H1 (cell line): ENCODE measurements around the gene EVI5. TPM values are rescaled to one million over a fixed set of nuclear protein-coding genes. Genes with fewer than 3 reads are reported as not detected.

Experiments
- ASH2L ChIP-seq: fragments of 200-600, 300-600 bp; sonication (generic); IDR thresholded peaks from one replicate; pipeline ENCODE4 v1.7.1; 2017; ENCODE audit warnings: low read length
- CTCF ChIP-seq, 3 experiments: IDR thresholded peaks; 1 replicate in 2 of 3; 2 replicates in 1 of 3; pipeline versions ENCODE4 v1.5.1 to v1.6.1; 2011; ENCODE audit warnings: low read length in 3 of 3, mild to moderate bottlenecking in 3 of 3, inconsistent platforms in 2 of 3, low read depth in 1 of 3, moderate library complexity in 1 of 3; ENCODE audit not compliant: insufficient read depth in 1 of 3; ENCODE audit errors: control extremely low read depth in 1 of 3
- EP300 ChIP-seq, 2 experiments: IDR thresholded peaks; 1 replicate in 1 of 2; 2 replicates in 1 of 2; pipeline ENCODE4 v1.6.1; 2011 to 2012; ENCODE audit warnings: low read depth in 2 of 2, low read length in 2 of 2, mild to moderate bottlenecking in 2 of 2, borderline replicate concordance in 1 of 2, inconsistent platforms in 1 of 2, moderate library complexity in 1 of 2
- EZH2 ChIP-seq: fragments of 200-600 bp; sonication (generic); IDR thresholded peaks from 2 replicates; pipeline ENCODE4 v1.7.1; 2012; ENCODE audit warnings: low read depth, mild to moderate bottlenecking, moderate library complexity, low read length, inconsistent platforms; ENCODE audit not compliant: severe bottlenecking
- POLR2A ChIP-seq, 2 experiments: IDR thresholded peaks; 1 replicate in 1 of 2; 2 replicates in 1 of 2; pipeline ENCODE4 v1.6.1; 2011; ENCODE audit warnings: low read depth in 2 of 2, low read length in 2 of 2, mild to moderate bottlenecking in 2 of 2; ENCODE audit errors: control extremely low read depth in 1 of 2
- RBBP5 ChIP-seq: IDR thresholded peaks from 2 replicates; pipeline ENCODE4 v1.7.1; 2012; ENCODE audit warnings: low read depth, mild to moderate bottlenecking, inconsistent platforms, low read length, moderate library complexity, borderline replicate concordance
- ZNF274 ChIP-seq: IDR thresholded peaks from 2 replicates; pipeline ENCODE4 v1.7.0; 2012; ENCODE audit warnings: low read length, borderline replicate concordance; ENCODE audit errors: extremely low read depth
- polyA plus RNA-seq, 7 experiments: library from polyadenylated mRNA; depleted of rRNA in 3 of 7; stranded (reverse) in 5 of 7; unstranded in 2 of 7; fragments of >200 nt in 5 of 7; fragments of 200-250 nt in 2 of 7; gene quantifications; 1 replicate in 5 of 7; 2 replicates in 1 of 7; 4 replicates in 1 of 7; pipeline versions ENCODE4 v1.2.1 to v1.2.3, GENCODE V29; 2011 to 2013; ENCODE audit warnings: missing spikeins in 2 of 7, mixed read lengths in 2 of 7
- total RNA-seq: library from RNA; stranded (reverse); fragmentation: NEBNext Ultra II Directional; extraction: Animal tissue kit (Norgen Biotek cat#: 25700); gene quantifications from 2 replicates; pipeline ENCODE4 v1.2.1, GENCODE V29; 2021
- TF ChIP-seq, protein P1 (sequence below): fragments of 300-600 bp; sonication (generic); IDR thresholded peaks from 2 replicates; pipeline ENCODE4 v1.7.1; 2012; ENCODE audit warnings: low read length, moderate library complexity, mild to moderate bottlenecking, inconsistent platforms; ENCODE audit not compliant: insufficient replicate concordance

The EVI5 gene
- total and polyA plus RNA-seq, 2 of the 8 experiments (the other 6 are each of a cell fraction or from before 2014, with no cell fraction given), result 1.7 to 13.7 TPM

DNA sequence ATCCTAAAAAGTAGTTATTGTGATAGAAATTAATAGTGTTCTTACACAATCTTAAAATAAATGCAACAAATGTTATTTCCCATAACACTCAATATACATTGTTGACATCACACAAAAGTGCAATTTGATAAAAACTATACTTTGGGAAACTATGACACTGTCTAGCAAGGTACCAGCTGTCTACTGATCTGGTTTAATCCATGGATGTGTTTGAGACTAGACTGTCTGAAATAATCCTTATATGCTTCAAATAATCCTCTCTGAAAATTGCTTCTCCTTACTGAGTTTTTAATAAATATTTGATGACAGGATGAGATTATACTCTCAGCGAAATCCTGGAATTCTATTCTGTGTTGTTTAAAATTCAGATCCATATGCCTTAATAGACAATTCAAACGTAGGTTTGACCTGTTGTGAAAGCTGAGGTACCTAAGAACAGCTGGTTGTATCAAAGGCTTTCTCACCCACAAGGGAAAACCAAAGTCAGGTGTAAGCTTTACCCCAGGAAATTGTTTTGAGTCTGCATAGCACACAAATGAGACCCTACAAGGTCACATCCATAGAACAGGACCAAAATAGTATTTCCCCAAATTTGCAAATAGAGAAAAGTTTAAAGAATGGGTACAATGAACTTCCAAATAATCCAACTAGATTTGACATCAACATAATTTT, 289.4 kb downstream of the EVI5 start (continued):
- TF ChIP-seq, protein P1, sequence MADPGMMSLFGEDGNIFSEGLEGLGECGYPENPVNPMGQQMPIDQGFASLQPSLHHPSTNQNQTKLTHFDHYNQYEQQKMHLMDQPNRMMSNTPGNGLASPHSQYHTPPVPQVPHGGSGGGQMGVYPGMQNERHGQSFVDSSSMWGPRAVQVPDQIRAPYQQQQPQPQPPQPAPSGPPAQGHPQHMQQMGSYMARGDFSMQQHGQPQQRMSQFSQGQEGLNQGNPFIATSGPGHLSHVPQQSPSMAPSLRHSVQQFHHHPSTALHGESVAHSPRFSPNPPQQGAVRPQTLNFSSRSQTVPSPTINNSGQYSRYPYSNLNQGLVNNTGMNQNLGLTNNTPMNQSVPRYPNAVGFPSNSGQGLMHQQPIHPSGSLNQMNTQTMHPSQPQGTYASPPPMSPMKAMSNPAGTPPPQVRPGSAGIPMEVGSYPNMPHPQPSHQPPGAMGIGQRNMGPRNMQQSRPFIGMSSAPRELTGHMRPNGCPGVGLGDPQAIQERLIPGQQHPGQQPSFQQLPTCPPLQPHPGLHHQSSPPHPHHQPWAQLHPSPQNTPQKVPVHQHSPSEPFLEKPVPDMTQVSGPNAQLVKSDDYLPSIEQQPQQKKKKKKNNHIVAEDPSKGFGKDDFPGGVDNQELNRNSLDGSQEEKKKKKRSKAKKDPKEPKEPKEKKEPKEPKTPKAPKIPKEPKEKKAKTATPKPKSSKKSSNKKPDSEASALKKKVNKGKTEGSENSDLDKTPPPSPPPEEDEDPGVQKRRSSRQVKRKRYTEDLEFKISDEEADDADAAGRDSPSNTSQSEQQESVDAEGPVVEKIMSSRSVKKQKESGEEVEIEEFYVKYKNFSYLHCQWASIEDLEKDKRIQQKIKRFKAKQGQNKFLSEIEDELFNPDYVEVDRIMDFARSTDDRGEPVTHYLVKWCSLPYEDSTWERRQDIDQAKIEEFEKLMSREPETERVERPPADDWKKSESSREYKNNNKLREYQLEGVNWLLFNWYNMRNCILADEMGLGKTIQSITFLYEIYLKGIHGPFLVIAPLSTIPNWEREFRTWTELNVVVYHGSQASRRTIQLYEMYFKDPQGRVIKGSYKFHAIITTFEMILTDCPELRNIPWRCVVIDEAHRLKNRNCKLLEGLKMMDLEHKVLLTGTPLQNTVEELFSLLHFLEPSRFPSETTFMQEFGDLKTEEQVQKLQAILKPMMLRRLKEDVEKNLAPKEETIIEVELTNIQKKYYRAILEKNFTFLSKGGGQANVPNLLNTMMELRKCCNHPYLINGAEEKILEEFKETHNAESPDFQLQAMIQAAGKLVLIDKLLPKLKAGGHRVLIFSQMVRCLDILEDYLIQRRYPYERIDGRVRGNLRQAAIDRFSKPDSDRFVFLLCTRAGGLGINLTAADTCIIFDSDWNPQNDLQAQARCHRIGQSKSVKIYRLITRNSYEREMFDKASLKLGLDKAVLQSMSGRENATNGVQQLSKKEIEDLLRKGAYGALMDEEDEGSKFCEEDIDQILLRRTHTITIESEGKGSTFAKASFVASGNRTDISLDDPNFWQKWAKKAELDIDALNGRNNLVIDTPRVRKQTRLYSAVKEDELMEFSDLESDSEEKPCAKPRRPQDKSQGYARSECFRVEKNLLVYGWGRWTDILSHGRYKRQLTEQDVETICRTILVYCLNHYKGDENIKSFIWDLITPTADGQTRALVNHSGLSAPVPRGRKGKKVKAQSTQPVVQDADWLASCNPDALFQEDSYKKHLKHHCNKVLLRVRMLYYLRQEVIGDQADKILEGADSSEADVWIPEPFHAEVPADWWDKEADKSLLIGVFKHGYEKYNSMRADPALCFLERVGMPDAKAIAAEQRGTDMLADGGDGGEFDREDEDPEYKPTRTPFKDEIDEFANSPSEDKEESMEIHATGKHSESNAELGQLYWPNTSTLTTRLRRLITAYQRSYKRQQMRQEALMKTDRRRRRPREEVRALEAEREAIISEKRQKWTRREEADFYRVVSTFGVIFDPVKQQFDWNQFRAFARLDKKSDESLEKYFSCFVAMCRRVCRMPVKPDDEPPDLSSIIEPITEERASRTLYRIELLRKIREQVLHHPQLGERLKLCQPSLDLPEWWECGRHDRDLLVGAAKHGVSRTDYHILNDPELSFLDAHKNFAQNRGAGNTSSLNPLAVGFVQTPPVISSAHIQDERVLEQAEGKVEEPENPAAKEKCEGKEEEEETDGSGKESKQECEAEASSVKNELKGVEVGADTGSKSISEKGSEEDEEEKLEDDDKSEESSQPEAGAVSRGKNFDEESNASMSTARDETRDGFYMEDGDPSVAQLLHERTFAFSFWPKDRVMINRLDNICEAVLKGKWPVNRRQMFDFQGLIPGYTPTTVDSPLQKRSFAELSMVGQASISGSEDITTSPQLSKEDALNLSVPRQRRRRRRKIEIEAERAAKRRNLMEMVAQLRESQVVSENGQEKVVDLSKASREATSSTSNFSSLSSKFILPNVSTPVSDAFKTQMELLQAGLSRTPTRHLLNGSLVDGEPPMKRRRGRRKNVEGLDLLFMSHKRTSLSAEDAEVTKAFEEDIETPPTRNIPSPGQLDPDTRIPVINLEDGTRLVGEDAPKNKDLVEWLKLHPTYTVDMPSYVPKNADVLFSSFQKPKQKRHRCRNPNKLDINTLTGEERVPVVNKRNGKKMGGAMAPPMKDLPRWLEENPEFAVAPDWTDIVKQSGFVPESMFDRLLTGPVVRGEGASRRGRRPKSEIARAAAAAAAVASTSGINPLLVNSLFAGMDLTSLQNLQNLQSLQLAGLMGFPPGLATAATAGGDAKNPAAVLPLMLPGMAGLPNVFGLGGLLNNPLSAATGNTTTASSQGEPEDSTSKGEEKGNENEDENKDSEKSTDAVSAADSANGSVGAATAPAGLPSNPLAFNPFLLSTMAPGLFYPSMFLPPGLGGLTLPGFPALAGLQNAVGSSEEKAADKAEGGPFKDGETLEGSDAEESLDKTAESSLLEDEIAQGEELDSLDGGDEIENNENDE, result no peak
- TF ChIP-seq CTCF (IDR thresholded peaks at IDR 0.05; ENCODE audit: control extremely low read depth in 1 of 3, insufficient read depth in 1 of 3, low read depth in 1 of 3, low read length in 3 of 3) (no peak), ASH2L (no peak), EZH2 (no peak), ZNF274 (no peak), EP300 (IDR thresholded peaks at IDR 0.05; ENCODE audit: borderline replicate concordance in 1 of 2, low read depth in 2 of 2, low read length in 2 of 2) (no peak), POLR2A (IDR thresholded peaks at IDR 0.05; ENCODE audit: control extremely low read depth in 1 of 2, low read depth in 2 of 2, low read length in 2 of 2) (no peak), RBBP5 (no peak)
